Vagina (tissue), 2 donors: ENCODE data around the gene ZNF514. TPM values are rescaled to one million over a fixed set of nuclear protein-coding genes. Genes with fewer than 3 reads are reported as not detected.

Source experiments
- DNase-seq, 2 donors: peaks; one replicate each; pipeline ENCODE4 v3.0.0-alpha.2; 2017; ENCODE audit errors: extremely low spot score in 2 of 2
- H3K27ac ChIP-seq: fragments of 200-600 bp; sonication (generic); one replicate; pipeline ENCODE4 v1.5.1; 2019
- H3K27me3 ChIP-seq: fragments of 200-600 bp; sonication (generic); one replicate; pipeline ENCODE4 v1.5.1; 2019
- H3K36me3 ChIP-seq, 2 donors: fragments of 200-600 bp; sonication (generic); one replicate each; pipeline ENCODE4 v1.5.1; 2017 to 2019
- H3K4me1 ChIP-seq: fragments of 200-600 bp; sonication (generic); one replicate; pipeline ENCODE4 v1.5.1; 2019
- H3K4me3 ChIP-seq, 2 donors: fragments of 200-600 bp; sonication (generic); 1 replicate in 1 of 2; 2 replicates in 1 of 2; pipeline ENCODE4 v1.5.1; 2016 to 2019
- H3K9me3 ChIP-seq: fragments of 200-600 bp; sonication (generic); one replicate; pipeline ENCODE4 v1.5.1; 2019
- POLR2A ChIP-seq, 2 donors: fragments of 450-650 bp; IDR thresholded peaks; one replicate each; pipeline ENCODE4 v1.6.1; 2017; ENCODE audit warnings: antibody characterized with exemption in 2 of 2, mild to moderate bottlenecking in 2 of 2, moderate library complexity in 2 of 2
- POLR2AphosphoS5 ChIP-seq, 2 donors: sonication (generic); formaldehyde crosslinking; IDR thresholded peaks; one replicate each; pipeline ENCODE4 v1.9.0; 2017; ENCODE audit warnings: antibody characterized with exemption in 2 of 2, mild to moderate bottlenecking in 2 of 2, low read depth in 1 of 2; ENCODE audit not compliant: insufficient read depth in 1 of 2
- intact Hi-C: fragments of 100-400 bp; cut with DNase I; formaldehyde crosslinking; loops from one replicate; pipeline ENCODE4 v1.15.1; 2023
- total RNA-seq: library from RNA; depleted of rRNA; stranded (reverse); fragments of >200 nt; gene quantifications from one replicate; pipeline ENCODE4 v1.2.3, GENCODE V29; 2016
- TF ChIP-seq, protein P1 (sequence below), 3 experiments: fragments of 450-650 bp in 2 of 3; fragments of 200-600 bp in 1 of 3; sonication (generic) in 1 of 3; IDR thresholded peaks; one replicate each; pipeline ENCODE4 v1.5.1; 2017 to 2019; ENCODE audit warnings: antibody characterized with exemption in 3 of 3, mild to moderate bottlenecking in 2 of 3, moderate library complexity in 2 of 3

The ZNF514 gene
- total RNA-seq, 1 donor from 2014 or later: 14.0 TPM

DNA sequence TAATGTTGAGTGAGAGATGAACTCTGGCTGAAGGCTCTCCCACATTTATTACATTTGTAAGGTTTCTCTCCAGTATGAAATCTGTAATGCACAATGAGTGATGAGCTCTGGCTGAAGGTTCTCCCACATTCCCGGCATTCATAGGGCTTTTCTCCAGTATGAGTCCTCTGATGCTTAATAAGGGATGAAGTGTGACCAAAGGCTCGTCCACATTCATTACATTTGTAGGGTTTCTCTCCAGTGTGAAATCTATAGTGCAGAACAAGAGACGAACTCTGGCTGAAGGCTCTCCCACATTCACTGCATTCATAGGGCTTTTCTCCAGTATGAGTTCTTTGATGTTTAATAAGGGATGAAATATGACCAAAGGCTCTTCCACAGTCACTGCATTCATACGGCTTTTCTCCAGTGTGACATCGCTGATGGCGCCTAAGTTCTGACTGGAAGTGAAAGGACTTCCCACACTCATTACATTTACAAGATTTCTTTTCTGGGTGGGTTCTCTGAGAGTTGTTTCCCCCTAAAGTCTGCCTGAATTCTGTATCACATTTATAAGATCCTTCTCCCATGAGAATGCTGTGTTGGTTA lies 10.2 kb downstream of the ZNF514 start:
- Histone ChIP-seq H3K27ac (no peak overlapping the region), H3K4me3 (no peak overlapping the region), H3K4me1 (no peaks in the 10 kb centered on the region), H3K27me3 (no peaks in the 10 kb centered on the region), H3K9me3 (peaks cover 43% of the 10 kb centered on the region), H3K36me3 (peaks cover 15 to 83% of the 10 kb centered on the region in 2 donors)
- TF ChIP-seq POLR2A (IDR thresholded peaks at IDR 0.05) (no peak), POLR2AphosphoS5 (IDR thresholded peaks at IDR 0.05; ENCODE audit: insufficient read depth in 1 of 2, low read depth in 1 of 2) (no peak)
- TF ChIP-seq, protein P1, sequence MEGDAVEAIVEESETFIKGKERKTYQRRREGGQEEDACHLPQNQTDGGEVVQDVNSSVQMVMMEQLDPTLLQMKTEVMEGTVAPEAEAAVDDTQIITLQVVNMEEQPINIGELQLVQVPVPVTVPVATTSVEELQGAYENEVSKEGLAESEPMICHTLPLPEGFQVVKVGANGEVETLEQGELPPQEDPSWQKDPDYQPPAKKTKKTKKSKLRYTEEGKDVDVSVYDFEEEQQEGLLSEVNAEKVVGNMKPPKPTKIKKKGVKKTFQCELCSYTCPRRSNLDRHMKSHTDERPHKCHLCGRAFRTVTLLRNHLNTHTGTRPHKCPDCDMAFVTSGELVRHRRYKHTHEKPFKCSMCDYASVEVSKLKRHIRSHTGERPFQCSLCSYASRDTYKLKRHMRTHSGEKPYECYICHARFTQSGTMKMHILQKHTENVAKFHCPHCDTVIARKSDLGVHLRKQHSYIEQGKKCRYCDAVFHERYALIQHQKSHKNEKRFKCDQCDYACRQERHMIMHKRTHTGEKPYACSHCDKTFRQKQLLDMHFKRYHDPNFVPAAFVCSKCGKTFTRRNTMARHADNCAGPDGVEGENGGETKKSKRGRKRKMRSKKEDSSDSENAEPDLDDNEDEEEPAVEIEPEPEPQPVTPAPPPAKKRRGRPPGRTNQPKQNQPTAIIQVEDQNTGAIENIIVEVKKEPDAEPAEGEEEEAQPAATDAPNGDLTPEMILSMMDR (IDR thresholded peaks at IDR 0.05): no peak
- intact Hi-C loops: no loop called here
- no peak for DNase-seq

DNA sequence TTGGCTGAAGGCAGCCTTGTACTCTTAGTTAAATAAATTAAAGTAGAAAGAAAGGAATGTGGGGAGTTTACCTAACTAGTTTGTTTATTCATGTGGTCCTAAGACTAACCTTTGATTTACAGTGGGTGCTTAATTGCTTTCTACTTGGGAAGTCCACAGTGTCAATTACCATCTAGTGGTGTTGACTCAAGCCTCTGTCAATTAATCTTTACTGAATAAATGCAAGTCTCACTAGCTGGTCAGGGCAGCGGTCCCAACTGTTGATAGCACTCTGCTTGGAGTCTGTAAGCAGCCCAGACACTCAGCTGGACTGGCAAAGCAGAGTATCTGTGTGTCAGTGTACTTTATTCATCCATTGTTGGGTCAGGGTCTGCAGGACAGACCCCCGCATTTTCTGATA lies 15.8 kb downstream of the ZNF514 start:
- intact Hi-C loops: no loop called here
- Histone ChIP-seq H3K4me3 (no peak overlapping the region), H3K4me1 (no peaks in the 10 kb centered on the region), H3K36me3 (peaks cover 0 to 26% of the 10 kb centered on the region in 2 donors), H3K27me3 (no peaks in the 10 kb centered on the region), H3K27ac (no peak overlapping the region), H3K9me3 (peaks cover 13% of the 10 kb centered on the region)
- DNase-seq: no peak
- TF ChIP-seq POLR2A (IDR thresholded peaks at IDR 0.05): no peak
- no peak for TF ChIP-seq POLR2AphosphoS5 (IDR thresholded peaks at IDR 0.05; ENCODE audit: insufficient read depth in 1 of 2, low read depth in 1 of 2)
- TF ChIP-seq, protein P1 (IDR thresholded peaks at IDR 0.05): no peak

DNA sequence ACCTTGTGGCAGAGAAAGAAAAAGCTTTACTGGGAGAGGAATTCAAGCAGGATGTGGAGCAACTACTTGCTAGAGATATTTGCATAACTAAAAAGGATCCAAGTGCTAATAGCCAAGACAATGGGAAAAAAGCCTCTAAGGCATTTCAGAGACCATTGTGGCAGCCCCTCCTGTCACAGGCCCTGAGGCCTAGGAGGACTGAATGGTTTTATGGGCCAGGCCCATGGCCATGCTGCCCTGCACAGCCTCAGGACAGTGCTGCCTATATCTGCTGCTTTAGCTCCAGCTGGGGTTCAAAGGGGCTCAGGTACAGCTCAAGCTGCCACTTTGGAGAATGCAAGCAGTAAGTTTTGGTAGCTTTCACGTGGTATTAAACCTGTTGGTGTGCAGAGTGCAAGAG lies 20.9 kb downstream of the ZNF514 start:
- Histone ChIP-seq H3K4me3 (no peak overlapping the region), H3K9me3 (no peaks in the 10 kb centered on the region), H3K27me3 (no peaks in the 10 kb centered on the region), H3K27ac (no peak overlapping the region), H3K4me1 (no peaks in the 10 kb centered on the region), H3K36me3 (peaks cover 0 to 3% of the 10 kb centered on the region in 2 donors)
- no peak for DNase-seq
- TF ChIP-seq, protein P1 (IDR thresholded peaks at IDR 0.05): no peak
- TF ChIP-seq POLR2A (IDR thresholded peaks at IDR 0.05): no peak
- intact Hi-C loops: no loop called here

DNA sequence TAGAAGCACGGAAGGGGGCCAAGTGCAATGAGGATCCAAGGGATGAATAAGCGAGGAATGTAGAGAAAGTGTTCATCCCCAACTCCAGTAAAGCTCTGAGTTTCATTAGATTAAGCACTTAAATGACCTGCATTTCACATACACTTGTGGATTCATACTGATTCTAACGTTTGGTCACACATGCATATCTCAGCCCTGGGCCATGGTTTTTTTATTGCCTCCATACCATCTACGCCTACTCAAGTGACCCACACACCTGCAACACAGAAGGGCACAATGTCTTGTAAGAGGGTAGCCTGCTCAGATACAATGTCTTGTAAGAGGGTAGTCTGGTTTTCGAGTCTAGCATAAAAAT lies 37.5 kb downstream of the ZNF514 start:
- no peaks in the 10 kb centered on the region for H3K27me3 ChIP-seq
- DNase-seq: no peak
- H3K9me3 ChIP-seq: no peaks in the 10 kb centered on the region
- intact Hi-C loops: loop anchor here (5.0 kb wide), 1 partner anchor 40 kb away; no protein-coding TSS in a partner anchor
- peaks cover 31% of the 10 kb centered on the region for H3K4me1 ChIP-seq
- no peak for TF ChIP-seq POLR2AphosphoS5 (IDR thresholded peaks at IDR 0.05; ENCODE audit: insufficient read depth in 1 of 2, low read depth in 1 of 2)
- TF ChIP-seq POLR2A (IDR thresholded peaks at IDR 0.05): no peak
- TF ChIP-seq, protein P1 (IDR thresholded peaks at IDR 0.05): no peak
- H3K27ac ChIP-seq: peak overlapping the region; percentile 80
- peak overlapping the region; percentile 88 to 94 for H3K4me3 ChIP-seq
- no peaks in the 10 kb centered on the region for H3K36me3 ChIP-seq

DNA sequence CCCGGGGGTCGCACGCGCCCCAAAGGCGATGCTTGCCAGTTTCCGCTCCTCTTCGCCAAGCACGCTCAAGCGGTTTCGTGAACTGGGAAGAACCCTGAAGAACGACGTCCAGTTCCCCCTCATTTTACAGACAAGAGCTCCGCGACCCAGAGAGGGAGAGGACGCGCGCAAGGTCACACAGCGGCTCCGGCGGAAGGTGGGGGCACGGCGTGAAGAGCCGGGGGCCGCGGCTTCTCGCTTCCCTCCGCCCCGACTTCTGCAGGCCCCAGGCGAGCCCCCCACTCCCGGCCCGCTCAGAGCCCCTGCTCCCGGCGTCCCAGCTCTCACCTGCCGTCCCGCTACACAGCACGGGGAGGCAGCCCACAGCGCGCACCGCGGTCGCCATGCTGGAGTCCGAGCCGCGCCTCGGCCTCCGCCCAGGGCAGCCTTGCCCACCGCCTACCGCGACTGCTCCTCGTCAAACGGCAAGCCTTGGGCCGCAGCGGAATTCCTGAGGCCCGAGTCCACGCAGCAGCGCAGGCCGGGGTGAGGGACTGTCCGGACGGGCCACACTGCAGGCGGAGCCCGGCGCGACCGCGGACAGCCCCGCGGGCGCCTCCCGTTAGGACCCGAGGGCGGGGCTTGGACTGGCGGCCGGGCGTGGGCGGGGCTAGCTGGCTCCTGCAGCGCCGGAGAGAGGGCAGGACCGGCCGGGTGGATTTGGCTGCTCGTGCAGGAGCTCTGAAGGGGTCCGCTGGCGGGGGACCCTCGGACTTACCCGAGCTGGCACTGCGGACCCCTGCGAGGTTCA lies 38.0 kb downstream of the ZNF514 start, which contains the start of gene MRPS5:
MRPS5 (minus strand) TSS at position 402 of the 790 bp plus-strand sequence; CDS start at position 385, 17 bp downstream.
- Histone ChIP-seq H3K4me3 (peak within 1 kb of the TSS; percentile 88 to 94), H3K36me3 (no peaks in the 10 kb centered on the region), H3K4me1 (peaks cover 31% of the 10 kb centered on the region), H3K27ac (peak within 1 kb of the TSS; percentile 80), H3K27me3 (no peaks in the 10 kb centered on the region), H3K9me3 (no peaks in the 10 kb centered on the region)
- intact Hi-C loops: loop anchor here (5.0 kb wide), 1 partner anchor 41 kb away; no protein-coding TSS in a partner anchor
- no peak for DNase-seq
- TF ChIP-seq, protein P1 (IDR thresholded peaks at IDR 0.05): no peak
- TF ChIP-seq POLR2A (IDR thresholded peaks at IDR 0.05) (peak in 1 of 2 donors; percentile 53), POLR2AphosphoS5 (IDR thresholded peaks at IDR 0.05; ENCODE audit: insufficient read depth in 1 of 2, low read depth in 1 of 2) (peak in 1 of 2 donors; percentile 73)
